ENCODE measurements around the gene EMCN.

- TF ChIP-seq, protein P1, sequence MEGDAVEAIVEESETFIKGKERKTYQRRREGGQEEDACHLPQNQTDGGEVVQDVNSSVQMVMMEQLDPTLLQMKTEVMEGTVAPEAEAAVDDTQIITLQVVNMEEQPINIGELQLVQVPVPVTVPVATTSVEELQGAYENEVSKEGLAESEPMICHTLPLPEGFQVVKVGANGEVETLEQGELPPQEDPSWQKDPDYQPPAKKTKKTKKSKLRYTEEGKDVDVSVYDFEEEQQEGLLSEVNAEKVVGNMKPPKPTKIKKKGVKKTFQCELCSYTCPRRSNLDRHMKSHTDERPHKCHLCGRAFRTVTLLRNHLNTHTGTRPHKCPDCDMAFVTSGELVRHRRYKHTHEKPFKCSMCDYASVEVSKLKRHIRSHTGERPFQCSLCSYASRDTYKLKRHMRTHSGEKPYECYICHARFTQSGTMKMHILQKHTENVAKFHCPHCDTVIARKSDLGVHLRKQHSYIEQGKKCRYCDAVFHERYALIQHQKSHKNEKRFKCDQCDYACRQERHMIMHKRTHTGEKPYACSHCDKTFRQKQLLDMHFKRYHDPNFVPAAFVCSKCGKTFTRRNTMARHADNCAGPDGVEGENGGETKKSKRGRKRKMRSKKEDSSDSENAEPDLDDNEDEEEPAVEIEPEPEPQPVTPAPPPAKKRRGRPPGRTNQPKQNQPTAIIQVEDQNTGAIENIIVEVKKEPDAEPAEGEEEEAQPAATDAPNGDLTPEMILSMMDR (IDR thresholded peaks at IDR 0.05), result no peak
- no peak for TF ChIP-seq POLR2A (IDR thresholded peaks at IDR 0.05)
These were observed 22.7 kb downstream of the EMCN start for GRCh38 chr4:100495074-100495473.
